ENCODE data around the gene IQSEC1.

DNA sequence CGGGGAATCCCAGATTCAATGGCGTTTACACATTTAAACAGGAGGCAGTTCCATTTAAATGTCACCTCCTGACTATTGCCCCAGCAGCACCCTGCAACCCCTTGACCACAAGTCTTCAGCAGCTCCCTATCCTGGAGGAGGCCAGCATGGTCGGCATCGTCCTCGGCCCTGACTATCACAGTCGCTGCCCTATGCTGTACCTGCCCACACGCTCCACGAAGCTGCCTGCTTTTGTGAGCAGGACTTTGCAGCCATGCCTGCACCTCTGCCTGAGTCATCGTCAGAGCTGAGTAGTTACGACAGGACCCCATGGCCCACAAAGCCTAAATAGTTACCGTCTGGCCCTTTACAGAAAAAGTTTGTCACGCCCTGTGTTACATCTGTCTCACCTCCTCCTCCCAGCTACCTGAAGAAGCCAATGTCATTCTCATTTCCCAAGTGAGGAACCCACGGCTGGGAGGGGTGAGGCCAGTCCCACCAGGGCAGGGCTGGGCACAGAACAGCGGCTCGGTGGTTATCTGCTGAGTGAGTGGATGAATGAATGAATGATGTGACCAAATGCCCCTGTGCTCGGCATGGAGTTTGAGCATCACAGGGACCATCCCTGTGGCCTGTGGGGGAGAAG, 47.8 kb upstream of the IQSEC1 start:
- TF ChIP-seq CTCF (IDR thresholded peaks at IDR 0.05) (no peak), POLR2A (IDR thresholded peaks at IDR 0.05) (no peak)

Data from Peyer's patch (tissue), 4 donors.